ENCODE measurements around the gene ZBTB47. TPM values are rescaled to one million over a fixed set of nuclear protein-coding genes. Genes with fewer than 3 reads are reported as not detected.

Gene ZBTB47
- total RNA-seq, result 1 to 10 TPM in 1 of 2 experiments, under 1 TPM in 1; 0.55 to 1.0 TPM

DNA sequence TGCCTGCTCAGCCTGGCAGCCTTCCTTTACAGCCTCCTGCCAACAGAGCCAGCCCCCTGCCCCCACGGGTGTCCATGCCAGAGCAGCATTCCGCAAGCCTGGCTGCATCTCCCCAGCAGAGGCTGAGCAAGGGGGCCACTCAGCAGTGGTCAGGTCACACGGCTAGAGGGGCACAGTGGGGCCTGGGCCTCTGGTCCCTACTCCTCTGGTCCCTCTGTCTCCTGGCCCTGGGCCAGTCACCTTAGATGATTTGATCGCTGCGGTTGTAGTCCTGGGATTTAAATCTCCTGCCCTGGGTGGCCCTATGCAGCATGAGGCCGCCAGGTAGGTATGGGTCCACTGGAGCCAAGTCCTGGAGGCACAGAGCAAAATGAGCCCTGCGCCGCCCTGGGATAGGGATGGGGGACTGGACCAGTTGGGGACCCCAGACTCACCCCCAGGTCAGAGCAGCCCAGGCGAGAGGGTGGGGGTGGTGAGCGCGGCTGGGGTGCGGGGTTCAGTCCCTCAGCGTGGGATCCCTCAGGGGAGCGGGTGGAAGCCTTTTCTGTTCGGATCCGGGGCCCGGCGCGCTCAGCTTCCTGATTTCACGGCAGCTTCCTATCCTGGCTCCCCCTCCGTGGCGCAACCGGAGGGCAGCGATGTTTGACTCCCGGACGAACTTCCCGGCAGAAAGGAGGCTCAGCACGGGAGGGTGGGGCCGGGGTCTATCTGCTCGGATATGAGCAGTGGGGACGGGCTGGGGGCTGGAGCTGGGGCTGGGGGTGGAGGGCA, at the start of gene ZBTB47:
ZBTB47 (plus strand) TSS at position 138 of the 771 bp plus-strand sequence. CDS start 4,659 bp downstream, outside the sequence.
- CTCF ChIA-PET, result interaction anchor here (1.3 kb wide), 1 partner anchor 71 kb away, joined by 3 read pairs; no protein-coding TSS in a partner anchor
- Mint-ChIP-seq H3K9me3 (no peaks in the 10 kb centered on the region), H3K4me1 (ENCODE audit: low read depth) (peaks cover 2% of the 10 kb centered on the region), H3K36me3 (ENCODE audit: low read depth) (peaks cover 3% of the 10 kb centered on the region), H3K27ac (no peak within 1 kb of the TSS), H3K27me3 (ENCODE audit: low read depth) (no peaks in the 10 kb centered on the region), H3K4me3 (peak within 1 kb of the TSS; percentile 76)
- DNase-seq, result peak; percentile 34
- intact Hi-C loops (cut with micrococcal nuclease), result no loop called here

- intact Hi-C loops (cut with micrococcal nuclease), result loop anchor here (10.0 kb wide), 1 partner anchor 1019 kb away; the partner anchor contains the start of gene ANO10
- CTCF ChIA-PET, result interaction anchor here (0.5 to 1.2 kb wide), 3 partner anchors 14 to 203 kb away, joined by 3 to 5 read pairs (median 5); partner anchors contain the start of gene SEC22C
- Mint-ChIP-seq H3K36me3 (ENCODE audit: low read depth) (peaks cover 29% of the 10 kb centered on the region), H3K4me3 (no peak overlapping the region), H3K9me3 (peaks cover 2% of the 10 kb centered on the region), H3K4me1 (ENCODE audit: low read depth) (peaks cover 62% of the 10 kb centered on the region), H3K27ac (no peak overlapping the region), H3K27me3 (ENCODE audit: low read depth) (no peaks in the 10 kb centered on the region)
- DNase-seq, result no peak
These were observed 47.8 kb upstream of the ZBTB47 start for GRCh38 chr3:42605546-42606173.

DNA sequence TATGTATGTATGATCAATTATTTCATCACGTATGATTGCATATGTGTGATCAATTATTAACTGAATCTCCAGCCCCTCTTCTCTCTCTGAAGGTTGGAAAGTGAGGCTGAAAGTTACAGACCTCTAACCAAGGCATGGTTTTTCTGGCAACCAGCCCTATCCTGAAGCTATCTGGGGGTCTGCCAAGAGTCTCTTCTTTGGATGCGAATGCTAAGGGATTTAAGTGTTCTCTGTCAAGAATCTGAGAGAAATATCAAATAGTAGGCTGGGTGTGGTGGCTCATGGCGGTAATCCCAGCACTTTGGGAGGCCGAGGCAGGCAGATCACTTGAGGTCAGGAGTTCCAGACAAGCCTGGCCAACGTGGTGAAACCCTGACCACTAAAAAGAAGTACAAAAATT, 44.9 kb upstream of the ZBTB47 start:
- Mint-ChIP-seq H3K27me3 (ENCODE audit: low read depth) (no peaks in the 10 kb centered on the region), H3K9me3 (peaks cover 2% of the 10 kb centered on the region), H3K27ac (no peak overlapping the region), H3K4me3 (no peak overlapping the region), H3K4me1 (ENCODE audit: low read depth) (peaks cover 70% of the 10 kb centered on the region), H3K36me3 (ENCODE audit: low read depth) (peaks cover 25% of the 10 kb centered on the region)
- CTCF ChIA-PET, result no interaction called here
- DNase-seq, result no peak
- intact Hi-C loops (cut with micrococcal nuclease), result loop anchor here (10.0 kb wide), 1 partner anchor 1016 kb away; the partner anchor contains the start of gene ANO10

- Mint-ChIP-seq H3K4me3 (no peak overlapping the region), H3K27ac (peak overlapping the region; percentile 27), H3K36me3 (ENCODE audit: low read depth) (peaks cover 20% of the 10 kb centered on the region), H3K4me1 (ENCODE audit: low read depth) (peaks cover 58% of the 10 kb centered on the region), H3K27me3 (ENCODE audit: low read depth) (no peaks in the 10 kb centered on the region), H3K9me3 (no peaks in the 10 kb centered on the region)
- intact Hi-C loops (cut with micrococcal nuclease), result loop anchor here (1.0 kb wide), 1 partner anchor 11 kb away; the partner anchor contains the start of gene NKTR
- DNase-seq, result no peak
- CTCF ChIA-PET, result interaction anchor here (0.7 to 1.6 kb wide), 3 partner anchors 8 to 621 kb away, joined by 3 to 8 read pairs (median 5); no protein-coding TSS in a partner anchor
These were observed 42.5 kb upstream of the ZBTB47 start for GRCh38 chr3:42610976-42611375.

- peak overlapping the region; percentile 20 for H3K27ac Mint-ChIP-seq
- intact Hi-C loops (cut with micrococcal nuclease), result no loop called here
- no peak overlapping the region for H3K4me3 Mint-ChIP-seq
- H3K36me3 Mint-ChIP-seq (ENCODE audit: low read depth), result peaks cover 15% of the 10 kb centered on the region
- DNase-seq, result no peak
- peaks cover 61% of the 10 kb centered on the region for H3K4me1 Mint-ChIP-seq (ENCODE audit: low read depth)
- H3K9me3 Mint-ChIP-seq, result no peaks in the 10 kb centered on the region
- no peaks in the 10 kb centered on the region for H3K27me3 Mint-ChIP-seq (ENCODE audit: low read depth)
- CTCF ChIA-PET, result interaction anchor here (0.8 to 1.0 kb wide), 3 partner anchors 9 to 35 kb away, joined by 3 to 4 read pairs (median 3); no protein-coding TSS in a partner anchor
These were observed 41.3 kb upstream of the ZBTB47 start for GRCh38 chr3:42612217-42612616.

GRCh38 chr3:42612928-42613327, 40.6 kb upstream of the ZBTB47 start:
- no peak for DNase-seq
- Mint-ChIP-seq H3K36me3 (ENCODE audit: low read depth) (peaks cover 10% of the 10 kb centered on the region), H3K4me3 (no peak overlapping the region), H3K27me3 (ENCODE audit: low read depth) (no peaks in the 10 kb centered on the region), H3K4me1 (ENCODE audit: low read depth) (peaks cover 59% of the 10 kb centered on the region), H3K27ac (no peak overlapping the region), H3K9me3 (no peaks in the 10 kb centered on the region)
- CTCF ChIA-PET, result interaction anchor here (0.8 to 1.7 kb wide), 5 partner anchors 8 to 35 kb away, joined by 3 to 9 read pairs (median 4); partner anchors contain the start of gene SS18L2
- intact Hi-C loops (cut with micrococcal nuclease), result loop anchor here (1.0 kb wide), 2 partner anchors 10 to 25 kb away; no protein-coding TSS in a partner anchor

DNA sequence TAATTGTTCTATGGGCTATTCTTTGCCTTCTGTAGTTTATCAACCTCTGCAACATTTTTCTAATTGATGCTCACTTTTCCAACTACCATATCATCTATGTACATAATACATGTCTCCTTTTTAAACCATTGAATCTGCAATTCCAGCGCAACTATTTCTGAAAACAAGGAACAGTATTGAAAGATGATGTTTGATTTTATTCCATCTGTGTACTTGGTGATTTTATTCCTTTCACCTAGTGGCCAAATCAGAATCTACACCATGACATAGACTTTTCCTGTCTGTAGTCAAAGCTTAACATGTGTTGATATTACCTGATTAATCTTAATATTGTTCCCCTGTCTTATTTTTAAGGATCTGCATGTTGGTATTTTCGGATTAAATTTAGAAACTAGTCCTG, 40.0 kb upstream of the ZBTB47 start:
- no peak for DNase-seq
- Mint-ChIP-seq H3K9me3 (no peaks in the 10 kb centered on the region), H3K27me3 (ENCODE audit: low read depth) (no peaks in the 10 kb centered on the region), H3K36me3 (ENCODE audit: low read depth) (peaks cover 8% of the 10 kb centered on the region), H3K27ac (peak overlapping the region; percentile 2), H3K4me3 (no peak overlapping the region), H3K4me1 (ENCODE audit: low read depth) (peaks cover 59% of the 10 kb centered on the region)
- intact Hi-C loops (cut with micrococcal nuclease), result loop anchor here (1.0 kb wide), 2 partner anchors 10 to 25 kb away; no protein-coding TSS in a partner anchor
- CTCF ChIA-PET, result interaction anchor here (0.7 to 1.7 kb wide), 3 partner anchors 12 to 127 kb away, joined by 3 to 9 read pairs (median 4); partner anchors contain the start of gene SS18L2

DNA sequence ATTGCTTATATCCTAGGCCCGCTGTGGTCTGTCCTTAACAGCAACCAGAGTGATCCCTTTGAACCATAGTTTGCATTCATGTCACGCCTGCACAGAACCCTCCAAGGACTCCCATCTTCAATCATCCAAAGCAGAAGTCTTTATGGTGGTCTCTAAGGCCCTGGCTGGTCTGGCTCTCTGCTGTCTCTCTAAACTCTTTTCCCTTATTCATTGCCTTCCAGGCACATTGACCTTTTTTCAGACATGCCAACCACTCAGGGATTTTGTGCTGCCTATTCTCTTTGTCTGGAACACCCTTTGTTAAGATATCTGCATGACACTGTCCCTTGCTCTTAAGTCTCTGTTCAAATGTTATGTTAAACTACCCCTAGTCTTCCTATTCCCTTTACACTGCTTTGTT, 21.9 kb upstream of the ZBTB47 start:
- no peak for DNase-seq
- Mint-ChIP-seq H3K36me3 (ENCODE audit: low read depth) (peaks cover 33% of the 10 kb centered on the region), H3K27me3 (ENCODE audit: low read depth) (no peaks in the 10 kb centered on the region), H3K9me3 (no peaks in the 10 kb centered on the region), H3K27ac (no peak overlapping the region), H3K4me1 (ENCODE audit: low read depth) (peaks cover 19% of the 10 kb centered on the region), H3K4me3 (no peak overlapping the region)
- CTCF ChIA-PET, result interaction anchor here (0.5 kb wide), 1 partner anchor 65 kb away, joined by 3 read pairs; no protein-coding TSS in a partner anchor
- intact Hi-C loops (cut with micrococcal nuclease), result no loop called here

DNA sequence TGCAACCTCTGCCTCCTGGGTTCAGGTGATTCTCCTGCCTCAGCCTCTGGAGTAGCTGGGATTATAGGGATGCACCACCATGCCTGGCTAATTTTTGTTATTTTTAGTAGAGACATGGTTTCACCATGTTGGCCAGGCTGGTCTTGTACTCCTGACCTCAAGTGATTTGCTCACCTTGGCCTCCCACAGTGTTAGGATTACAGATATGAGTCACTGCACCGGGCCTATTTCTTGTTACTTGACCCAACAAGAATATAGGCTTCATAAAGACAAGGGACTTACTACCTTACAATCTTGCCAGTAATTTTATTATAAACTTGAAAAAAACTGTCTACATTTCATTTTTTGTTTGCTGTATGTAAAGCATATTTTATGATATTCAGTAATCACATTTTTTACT, 21.4 kb upstream of the ZBTB47 start:
- Mint-ChIP-seq H3K9me3 (no peaks in the 10 kb centered on the region), H3K27ac (no peak overlapping the region), H3K4me3 (no peak overlapping the region), H3K27me3 (ENCODE audit: low read depth) (no peaks in the 10 kb centered on the region), H3K4me1 (ENCODE audit: low read depth) (peaks cover 18% of the 10 kb centered on the region), H3K36me3 (ENCODE audit: low read depth) (peaks cover 33% of the 10 kb centered on the region)
- CTCF ChIA-PET, result no interaction called here
- DNase-seq, result no peak
- intact Hi-C loops (cut with micrococcal nuclease), result no loop called here

DNA sequence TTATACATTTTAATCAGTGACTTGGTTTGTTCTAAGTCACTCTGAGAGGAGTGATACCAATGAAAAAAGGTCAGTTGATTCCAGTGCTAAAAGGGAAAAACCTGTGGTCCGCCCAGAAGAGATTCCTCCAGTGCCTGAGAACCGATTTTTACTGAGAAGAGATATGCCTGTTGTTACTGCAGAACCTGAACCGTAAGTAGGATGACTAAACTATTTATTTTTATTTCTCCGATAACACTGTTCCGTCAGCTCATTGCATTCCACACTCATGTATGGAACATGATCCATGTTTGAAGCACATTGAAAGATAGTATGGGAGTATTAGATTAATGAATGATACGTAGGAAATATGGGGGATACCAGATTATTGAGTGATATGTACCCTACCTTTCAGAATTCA, 20.0 kb upstream of the ZBTB47 start:
- Mint-ChIP-seq H3K36me3 (ENCODE audit: low read depth) (peaks cover 30% of the 10 kb centered on the region), H3K4me3 (no peak overlapping the region), H3K4me1 (ENCODE audit: low read depth) (peaks cover 16% of the 10 kb centered on the region), H3K9me3 (no peaks in the 10 kb centered on the region), H3K27ac (no peak overlapping the region), H3K27me3 (ENCODE audit: low read depth) (no peaks in the 10 kb centered on the region)
- DNase-seq, result no peak
- intact Hi-C loops (cut with micrococcal nuclease), result no loop called here
- CTCF ChIA-PET, result interaction anchor here (1.0 kb wide), 2 partner anchors 11 to 31 kb away, joined by 4 read pairs; no protein-coding TSS in a partner anchor

GRCh38 chr3:42635111-42635510, 18.4 kb upstream of the ZBTB47 start:
- no peaks in the 10 kb centered on the region for H3K9me3 Mint-ChIP-seq
- peak overlapping the region; percentile 67 for H3K27ac Mint-ChIP-seq
- H3K4me3 Mint-ChIP-seq, result no peak overlapping the region
- CTCF ChIA-PET, result no interaction called here
- intact Hi-C loops (cut with micrococcal nuclease), result loop anchor here (5.0 kb wide), 2 partner anchors 118 to 248 kb away; no protein-coding TSS in a partner anchor
- H3K36me3 Mint-ChIP-seq (ENCODE audit: low read depth), result peaks cover 24% of the 10 kb centered on the region
- no peak for DNase-seq
- peaks cover 11% of the 10 kb centered on the region for H3K4me1 Mint-ChIP-seq (ENCODE audit: low read depth)
- H3K27me3 Mint-ChIP-seq (ENCODE audit: low read depth), result no peaks in the 10 kb centered on the region

GRCh38 chr3:42637001-42637400, 16.5 kb upstream of the ZBTB47 start:
- CTCF ChIA-PET, result interaction anchor here (0.9 to 2.5 kb wide), 6 partner anchors 11 to 54 kb away, joined by 3 to 16 read pairs (median 10); partner anchors contain the start of genes NKTR, SEC22C and SS18L2
- Mint-ChIP-seq H3K27me3 (ENCODE audit: low read depth) (no peaks in the 10 kb centered on the region), H3K36me3 (ENCODE audit: low read depth) (peaks cover 24% of the 10 kb centered on the region), H3K9me3 (no peaks in the 10 kb centered on the region), H3K4me1 (ENCODE audit: low read depth) (peaks cover 21% of the 10 kb centered on the region), H3K27ac (no peak overlapping the region), H3K4me3 (no peak overlapping the region)
- DNase-seq, result no peak
- intact Hi-C loops (cut with micrococcal nuclease), result loop anchor here (5.0 kb wide), 2 partner anchors 120 to 250 kb away; no protein-coding TSS in a partner anchor

Measured in activated naive CD4-positive, alpha-beta T cell treated with anti-CD3 and anti-CD28 coated beads for 36 hours (primary cell).